SK-N-SH treated with all-trans-retinoic acid at 6 μM for 48 hours (cell line): Measurements from ENCODE around the gene PTGIS.

ENCODE experiments used
- ATAC-seq: fragments of 200-7000 bp; cut with Tn5 transposase; 3 replicates; pipeline ENCODE4 v1.9.1; 2020; ENCODE audit warnings: mild to moderate bottlenecking, moderate library complexity
- ARNTL ChIP-seq: fragments of 450-650 bp; formaldehyde crosslinking; IDR thresholded peaks from 2 replicates; pipeline ENCODE4 v1.5.0; 2020; ENCODE audit warnings: low read depth, mild to moderate bottlenecking, moderate library complexity, borderline replicate concordance
- BACH2 ChIP-seq: fragments of 250-450 bp; sonication (Bioruptor Pico); IDR thresholded peaks from 2 replicates; pipeline ENCODE4 v1.9.0; 2021; ENCODE audit warnings: mild to moderate bottlenecking, borderline replicate concordance
- CSDC2 ChIP-seq: fragments of 250-450 bp; sonication (Bioruptor Pico); IDR thresholded peaks from 2 replicates; pipeline ENCODE4 v1.5.0; 2020; ENCODE audit warnings: mild to moderate bottlenecking, moderate library complexity
- ESRRG ChIP-seq: fragments of 250-450 bp; sonication (Bioruptor Pico); IDR thresholded peaks from 2 replicates; pipeline ENCODE4 v1.6.1; 2021; ENCODE audit warnings: mild to moderate bottlenecking
- ISL1 ChIP-seq: fragments of 250-450 bp; sonication (Bioruptor Pico); IDR thresholded peaks from 2 replicates; pipeline ENCODE4 v2.1.2; 2022; ENCODE audit warnings: mild to moderate bottlenecking, moderate library complexity
- RARB ChIP-seq: fragments of 250-450 bp; sonication (Bioruptor Pico); IDR thresholded peaks from 2 replicates; pipeline ENCODE4 v1.8.0; 2021; ENCODE audit warnings: mild to moderate bottlenecking, moderate library complexity
- SNAI2 ChIP-seq: fragments of 250-450 bp; sonication (Bioruptor Pico); IDR thresholded peaks from 2 replicates; pipeline ENCODE4 v1.5.0; 2020; ENCODE audit warnings: mild to moderate bottlenecking, moderate library complexity
- TCF4 ChIP-seq: fragments of 250-450 bp; sonication (Bioruptor Pico); IDR thresholded peaks from 2 replicates; pipeline ENCODE4 v1.8.0; 2021; ENCODE audit warnings: mild to moderate bottlenecking, moderate library complexity, borderline replicate concordance
- TOX ChIP-seq: fragments of 250-450 bp; sonication (Bioruptor Pico); IDR thresholded peaks from 2 replicates; pipeline ENCODE4 v1.8.0; 2021; ENCODE audit warnings: mild to moderate bottlenecking, moderate library complexity, borderline replicate concordance
- ZC3H10 ChIP-seq: fragments of 250-450 bp; sonication (Bioruptor Pico); IDR thresholded peaks from 2 replicates; pipeline ENCODE4 v1.5.1; 2021; ENCODE audit warnings: mild to moderate bottlenecking, moderate library complexity
- ZFP30 ChIP-seq: fragments of 450-650 bp; formaldehyde crosslinking; IDR thresholded peaks from 2 replicates; pipeline ENCODE4 v1.5.0; 2022; ENCODE audit warnings: mild to moderate bottlenecking, moderate library complexity
- ZNF565 ChIP-seq: fragments of 450-650 bp; formaldehyde crosslinking; conservative IDR thresholded peaks from 2 replicates; pipeline ENCODE4 v1.5.0; 2020; ENCODE audit warnings: low read depth, mild to moderate bottlenecking, moderate library complexity
- ZNF70 ChIP-seq: fragments of 450-650 bp; formaldehyde crosslinking; IDR thresholded peaks from 2 replicates; pipeline ENCODE4 v1.5.0; 2020; ENCODE audit warnings: mild to moderate bottlenecking, moderate library complexity
- ZNF8 ChIP-seq: fragments of 450-650 bp; formaldehyde crosslinking; IDR thresholded peaks from 2 replicates; pipeline ENCODE4 v1.5.0; 2020; ENCODE audit warnings: mild to moderate bottlenecking, moderate library complexity
- TF ChIP-seq, protein P1 (sequence below): fragments of 250-450 bp; sonication (Bioruptor Pico); IDR thresholded peaks from 2 replicates; pipeline ENCODE4 v1.8.0; 2020; ENCODE audit warnings: mild to moderate bottlenecking, moderate library complexity, borderline replicate concordance
- TF ChIP-seq, protein P2 (sequence below): fragments of 250-450 bp; sonication (Bioruptor Pico); IDR thresholded peaks from 2 replicates; pipeline ENCODE4 v1.5.1; 2021; ENCODE audit warnings: mild to moderate bottlenecking, moderate library complexity
- TF ChIP-seq, protein P3 (sequence below): fragments of 250-450 bp; sonication (Bioruptor Pico); IDR thresholded peaks from 2 replicates; pipeline ENCODE4 v1.5.1; 2020; ENCODE audit warnings: low read depth, mild to moderate bottlenecking, moderate library complexity
- TF ChIP-seq, protein P4 (sequence below): fragments of 250-450 bp; sonication (Bioruptor Pico); IDR thresholded peaks from 2 replicates; pipeline ENCODE4 v1.5.0; 2020; ENCODE audit warnings: mild to moderate bottlenecking, moderate library complexity
- TF ChIP-seq, protein P5 (sequence below): fragments of 250-450 bp; sonication (Bioruptor Pico); IDR thresholded peaks from 2 replicates; pipeline ENCODE4 v1.8.0; 2021; ENCODE audit warnings: low read depth, mild to moderate bottlenecking, moderate library complexity, borderline replicate concordance

Gene PTGIS

DNA sequence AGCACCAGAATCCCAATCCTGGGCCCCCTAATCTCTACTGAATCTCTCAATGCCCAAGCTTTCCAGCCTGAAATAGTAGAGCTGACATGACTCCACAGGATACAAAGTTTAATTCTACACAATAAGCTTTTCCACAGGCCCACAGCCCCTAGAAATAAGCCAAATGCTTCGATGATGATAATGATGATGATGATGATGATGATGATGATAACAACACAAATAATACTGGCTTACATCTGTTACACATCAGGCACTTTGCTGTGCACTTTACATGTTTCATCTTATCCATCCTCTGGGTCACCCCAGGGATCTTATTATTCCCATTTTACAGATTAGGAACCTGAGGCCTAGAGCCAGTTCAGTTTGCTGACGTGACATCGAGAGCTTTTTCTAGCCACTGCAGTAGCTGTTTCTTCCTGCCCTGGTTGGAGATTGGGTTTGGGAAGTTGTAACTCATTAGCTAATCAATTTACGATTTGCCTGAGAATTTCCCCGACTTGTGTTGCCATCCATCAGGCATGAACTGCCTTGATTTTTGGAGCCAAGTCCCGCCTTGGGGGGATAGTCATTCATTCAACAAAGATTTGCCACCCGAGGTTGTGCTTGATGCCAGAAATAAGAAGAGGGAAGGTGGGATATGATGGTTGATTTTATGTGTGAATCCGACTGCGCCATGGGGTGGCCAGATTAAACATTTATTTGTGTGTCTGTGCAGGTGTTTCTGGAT lies 105.9 kb downstream of the PTGIS start:
- TF ChIP-seq TOX (CRISPR knock-in tag) (no peak), TCF4 (no peak)
- no peak for ATAC-seq

DNA sequence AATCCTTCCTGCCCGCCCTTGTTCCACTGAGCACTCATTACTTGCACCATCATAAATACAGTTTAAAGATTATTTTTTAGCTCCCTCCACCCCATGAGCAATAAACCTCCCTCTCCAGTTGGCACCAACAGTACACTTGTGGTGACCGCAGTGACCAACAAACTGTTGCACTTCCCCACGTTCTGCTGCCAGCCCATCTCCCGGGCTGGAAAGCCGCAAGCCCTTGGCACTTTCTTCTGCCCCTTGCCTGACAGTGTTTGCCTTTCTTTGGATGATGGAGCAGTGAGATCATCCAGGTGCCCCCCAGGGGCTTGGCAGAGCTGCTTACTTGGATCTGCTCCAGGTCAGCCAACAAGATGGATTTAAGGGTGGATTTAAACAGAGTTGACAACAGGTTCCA lies 107.0 kb downstream of the PTGIS start:
- ATAC-seq, result no peak
- no peak for TF ChIP-seq ZC3H10 (CRISPR knock-in tag)
- no peak for TF ChIP-seq BACH2 (CRISPR knock-in tag)
- TF ChIP-seq, protein P1, sequence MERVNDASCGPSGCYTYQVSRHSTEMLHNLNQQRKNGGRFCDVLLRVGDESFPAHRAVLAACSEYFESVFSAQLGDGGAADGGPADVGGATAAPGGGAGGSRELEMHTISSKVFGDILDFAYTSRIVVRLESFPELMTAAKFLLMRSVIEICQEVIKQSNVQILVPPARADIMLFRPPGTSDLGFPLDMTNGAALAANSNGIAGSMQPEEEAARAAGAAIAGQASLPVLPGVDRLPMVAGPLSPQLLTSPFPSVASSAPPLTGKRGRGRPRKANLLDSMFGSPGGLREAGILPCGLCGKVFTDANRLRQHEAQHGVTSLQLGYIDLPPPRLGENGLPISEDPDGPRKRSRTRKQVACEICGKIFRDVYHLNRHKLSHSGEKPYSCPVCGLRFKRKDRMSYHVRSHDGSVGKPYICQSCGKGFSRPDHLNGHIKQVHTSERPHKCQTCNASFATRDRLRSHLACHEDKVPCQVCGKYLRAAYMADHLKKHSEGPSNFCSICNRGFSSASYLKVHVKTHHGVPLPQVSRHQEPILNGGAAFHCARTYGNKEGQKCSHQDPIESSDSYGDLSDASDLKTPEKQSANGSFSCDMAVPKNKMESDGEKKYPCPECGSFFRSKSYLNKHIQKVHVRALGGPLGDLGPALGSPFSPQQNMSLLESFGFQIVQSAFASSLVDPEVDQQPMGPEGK (CRISPR knock-in tag), result no peak
- TF ChIP-seq CSDC2 (CRISPR knock-in tag), result no peak
- no peak for TF ChIP-seq ZFP30 (CRISPR knock-in tag)
- TF ChIP-seq SNAI2 (CRISPR knock-in tag), result no peak
- TF ChIP-seq, protein P2, sequence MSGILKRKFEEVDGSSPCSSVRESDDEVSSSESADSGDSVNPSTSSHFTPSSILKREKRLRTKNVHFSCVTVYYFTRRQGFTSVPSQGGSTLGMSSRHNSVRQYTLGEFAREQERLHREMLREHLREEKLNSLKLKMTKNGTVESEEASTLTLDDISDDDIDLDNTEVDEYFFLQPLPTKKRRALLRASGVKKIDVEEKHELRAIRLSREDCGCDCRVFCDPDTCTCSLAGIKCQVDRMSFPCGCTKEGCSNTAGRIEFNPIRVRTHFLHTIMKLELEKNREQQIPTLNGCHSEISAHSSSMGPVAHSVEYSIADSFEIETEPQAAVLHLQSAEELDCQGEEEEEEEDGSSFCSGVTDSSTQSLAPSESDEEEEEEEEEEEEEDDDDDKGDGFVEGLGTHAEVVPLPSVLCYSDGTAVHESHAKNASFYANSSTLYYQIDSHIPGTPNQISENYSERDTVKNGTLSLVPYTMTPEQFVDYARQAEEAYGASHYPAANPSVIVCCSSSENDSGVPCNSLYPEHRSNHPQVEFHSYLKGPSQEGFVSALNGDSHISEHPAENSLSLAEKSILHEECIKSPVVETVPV, result no peak
- TF ChIP-seq ISL1 (CRISPR knock-in tag), result no peak
- TF ChIP-seq ZNF8, result no peak
- TF ChIP-seq, protein P3, sequence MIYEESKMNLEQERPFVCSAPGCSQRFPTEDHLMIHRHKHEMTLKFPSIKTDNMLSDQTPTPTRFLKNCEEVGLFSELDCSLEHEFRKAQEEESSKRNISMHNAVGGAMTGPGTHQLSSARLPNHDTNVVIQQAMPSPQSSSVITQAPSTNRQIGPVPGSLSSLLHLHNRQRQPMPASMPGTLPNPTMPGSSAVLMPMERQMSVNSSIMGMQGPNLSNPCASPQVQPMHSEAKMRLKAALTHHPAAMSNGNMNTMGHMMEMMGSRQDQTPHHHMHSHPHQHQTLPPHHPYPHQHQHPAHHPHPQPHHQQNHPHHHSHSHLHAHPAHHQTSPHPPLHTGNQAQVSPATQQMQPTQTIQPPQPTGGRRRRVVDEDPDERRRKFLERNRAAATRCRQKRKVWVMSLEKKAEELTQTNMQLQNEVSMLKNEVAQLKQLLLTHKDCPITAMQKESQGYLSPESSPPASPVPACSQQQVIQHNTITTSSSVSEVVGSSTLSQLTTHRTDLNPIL (CRISPR knock-in tag), result no peak
- TF ChIP-seq, protein P4, sequence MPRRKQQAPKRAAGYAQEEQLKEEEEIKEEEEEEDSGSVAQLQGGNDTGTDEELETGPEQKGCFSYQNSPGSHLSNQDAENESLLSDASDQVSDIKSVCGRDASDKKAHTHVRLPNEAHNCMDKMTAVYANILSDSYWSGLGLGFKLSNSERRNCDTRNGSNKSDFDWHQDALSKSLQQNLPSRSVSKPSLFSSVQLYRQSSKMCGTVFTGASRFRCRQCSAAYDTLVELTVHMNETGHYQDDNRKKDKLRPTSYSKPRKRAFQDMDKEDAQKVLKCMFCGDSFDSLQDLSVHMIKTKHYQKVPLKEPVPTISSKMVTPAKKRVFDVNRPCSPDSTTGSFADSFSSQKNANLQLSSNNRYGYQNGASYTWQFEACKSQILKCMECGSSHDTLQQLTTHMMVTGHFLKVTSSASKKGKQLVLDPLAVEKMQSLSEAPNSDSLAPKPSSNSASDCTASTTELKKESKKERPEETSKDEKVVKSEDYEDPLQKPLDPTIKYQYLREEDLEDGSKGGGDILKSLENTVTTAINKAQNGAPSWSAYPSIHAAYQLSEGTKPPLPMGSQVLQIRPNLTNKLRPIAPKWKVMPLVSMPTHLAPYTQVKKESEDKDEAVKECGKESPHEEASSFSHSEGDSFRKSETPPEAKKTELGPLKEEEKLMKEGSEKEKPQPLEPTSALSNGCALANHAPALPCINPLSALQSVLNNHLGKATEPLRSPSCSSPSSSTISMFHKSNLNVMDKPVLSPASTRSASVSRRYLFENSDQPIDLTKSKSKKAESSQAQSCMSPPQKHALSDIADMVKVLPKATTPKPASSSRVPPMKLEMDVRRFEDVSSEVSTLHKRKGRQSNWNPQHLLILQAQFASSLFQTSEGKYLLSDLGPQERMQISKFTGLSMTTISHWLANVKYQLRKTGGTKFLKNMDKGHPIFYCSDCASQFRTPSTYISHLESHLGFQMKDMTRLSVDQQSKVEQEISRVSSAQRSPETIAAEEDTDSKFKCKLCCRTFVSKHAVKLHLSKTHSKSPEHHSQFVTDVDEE (CRISPR knock-in tag), result no peak
- TF ChIP-seq, protein P5, sequence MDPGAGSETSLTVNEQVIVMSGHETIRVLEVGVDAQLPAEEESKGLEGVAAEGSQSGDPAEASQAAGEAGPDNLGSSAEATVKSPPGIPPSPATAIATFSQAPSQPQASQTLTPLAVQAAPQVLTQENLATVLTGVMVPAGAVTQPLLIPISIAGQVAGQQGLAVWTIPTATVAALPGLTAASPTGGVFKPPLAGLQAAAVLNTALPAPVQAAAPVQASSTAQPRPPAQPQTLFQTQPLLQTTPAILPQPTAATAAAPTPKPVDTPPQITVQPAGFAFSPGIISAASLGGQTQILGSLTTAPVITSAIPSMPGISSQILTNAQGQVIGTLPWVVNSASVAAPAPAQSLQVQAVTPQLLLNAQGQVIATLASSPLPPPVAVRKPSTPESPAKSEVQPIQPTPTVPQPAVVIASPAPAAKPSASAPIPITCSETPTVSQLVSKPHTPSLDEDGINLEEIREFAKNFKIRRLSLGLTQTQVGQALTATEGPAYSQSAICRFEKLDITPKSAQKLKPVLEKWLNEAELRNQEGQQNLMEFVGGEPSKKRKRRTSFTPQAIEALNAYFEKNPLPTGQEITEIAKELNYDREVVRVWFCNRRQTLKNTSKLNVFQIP (CRISPR knock-in tag), result no peak

DNA sequence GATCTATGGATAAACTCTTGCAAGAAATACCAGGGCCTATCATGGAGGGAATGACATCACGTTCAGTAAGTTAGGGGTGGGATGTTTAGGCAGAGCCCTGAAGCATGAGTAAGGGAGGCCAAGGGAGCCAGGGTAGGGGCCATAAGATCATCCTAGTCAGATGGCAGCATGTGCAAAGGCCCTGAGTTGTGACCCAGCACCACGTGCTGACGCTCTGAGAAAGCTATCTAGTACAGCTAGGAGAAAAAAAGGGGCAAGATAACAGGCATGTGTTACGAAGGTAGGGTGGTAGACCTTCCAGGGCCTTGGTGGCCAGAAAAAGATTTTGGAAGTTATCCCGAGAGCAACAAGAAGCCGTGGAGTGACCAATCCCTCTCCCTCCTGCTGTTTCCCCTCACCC lies 107.8 kb downstream of the PTGIS start:
- no peak for ATAC-seq
- TF ChIP-seq TOX (CRISPR knock-in tag) (no peak), TCF4 (no peak), ZNF565 (CRISPR knock-in tag) (no peak), RARB (no peak), SNAI2 (CRISPR knock-in tag) (no peak), ARNTL (CRISPR knock-in tag) (no peak), ZNF70 (CRISPR knock-in tag) (no peak), ISL1 (CRISPR knock-in tag) (no peak), ESRRG (CRISPR knock-in tag) (no peak), BACH2 (CRISPR knock-in tag) (no peak)
- TF ChIP-seq, protein P5 (CRISPR knock-in tag), result no peak
- TF ChIP-seq, protein P4 (CRISPR knock-in tag), result no peak
- TF ChIP-seq, protein P2, result no peak
- TF ChIP-seq, protein P3 (CRISPR knock-in tag), result no peak
